Ovary (tissue), 9 donors: Measurements from ENCODE around the gene TMEM272. TPM values are rescaled to one million over a fixed set of nuclear protein-coding genes. Genes with fewer than 3 reads are reported as not detected.

Experiments used
- DNase-seq, 5 donors: peaks; one replicate each; pipeline ENCODE4 v3.0.0-alpha.2; 2019 to 2020
- H3K27ac ChIP-seq, 2 donors: fragments of 200-600 bp; one replicate each; pipeline versions ENCODE4 v1.5.1 to v1.8.0; 2019 to 2022
- H3K27me3 ChIP-seq: fragments of 200-600 bp; one replicate; pipeline ENCODE4 v1.8.0; 2022
- H3K36me3 ChIP-seq: fragments of 200-600 bp; sonication (generic); one replicate; pipeline ENCODE4 v1.5.1; 2019
- H3K4me1 ChIP-seq: one replicate; pipeline ENCODE4 v1.8.1; 2013; ENCODE audit warnings: mild to moderate bottlenecking, moderate library complexity; ENCODE audit not compliant: insufficient read depth
- H3K4me3 ChIP-seq: fragments of 200-600 bp; sonication (generic); one replicate; pipeline ENCODE4 v1.5.1; 2017
- H3K9me3 ChIP-seq, 2 donors: fragments of 200-600 bp in 1 of 2; sonication (generic) in 1 of 2; one replicate each; pipeline versions ENCODE4 v1.5.1 to v1.8.1; 2013 to 2019; ENCODE audit warnings: mild to moderate bottlenecking in 1 of 2, moderate library complexity in 1 of 2
- CTCF ChIP-seq, 3 donors: fragments of 450-650 bp in 2 of 3; fragments of 200-600 bp in 1 of 3; IDR thresholded peaks; one replicate each; pipeline versions ENCODE4 v1.5.1 to v1.8.0; 2016 to 2022; ENCODE audit warnings: antibody characterized with exemption in 3 of 3, mild to moderate bottlenecking in 1 of 3
- EP300 ChIP-seq: sonication (generic); formaldehyde crosslinking; IDR thresholded peaks from one replicate; pipeline ENCODE4 v1.6.1; 2017; ENCODE audit warnings: antibody characterized with exemption
- POLR2A ChIP-seq: fragments of 450-650 bp; IDR thresholded peaks from one replicate; pipeline ENCODE4 v1.6.1; 2017; ENCODE audit warnings: antibody characterized with exemption, mild to moderate bottlenecking, moderate library complexity
- WGBS, 3 donors: extraction: QIAGEN DNeasy Blood & Tissue Kit in 1 of 3; methylation state at CpG; one replicate each; pipeline versions ENCODE4 v1.1.5 to v1.1.7; 2013 to 2017; 5-methylcytosine and 5-hydroxymethylcytosine counted together
- intact Hi-C, 4 donors: fragments of 100-400 bp; cut with DNase I; formaldehyde crosslinking; loops; one replicate each; pipeline versions ENCODE4 v1.11.0 to v1.15.1; 2022 to 2023
- polyA plus RNA-seq, 2 donors: library from polyadenylated mRNA; stranded (reverse); fragments of 200-250 nt in 1 of 2; fragments of 350-450 nt in 1 of 2; fragmentation: Illumina TruSeq in 1 of 2; extraction: RNeasy Lipid Tissue Mini Kit (QIAGEN cat#74804) in 1 of 2; gene quantifications; one replicate each; pipeline ENCODE4 v1.2.3, GENCODE V29; 2013 to 2014
- total RNA-seq, 7 donors: library from RNA; depleted of rRNA in 2 of 7; stranded (reverse); fragments of >200 nt in 2 of 7; fragmentation: NEBNext Ultra II Directional in 3 of 7; extraction: Animal tissue kit (Norgen Biotek cat#: 25700) in 3 of 7; gene quantifications; one replicate each; pipeline versions ENCODE4 v1.1.0 to v1.2.4, GENCODE V29; 2016 to 2023
- donor health status: DM: no; HTN: no; CAD: no; lungs with moderate emphysema.
- donor health status: DM: no; HTN: no; CAD: no.
- donor health status: Bipolar disorder and iron deficiency.
- donor health status: DM: yes; HTN: yes; CAD: no.
- donor health status: DM: no; HTN: no; CAD: no.
- donor health status: DM: yes; HTN: yes; CAD: no.

TMEM272 gene
- total and polyA plus RNA-seq, 9 donors = 0.05 to 0.28 (median 0.11) TPM; not detected in 2

GRCh38 chr13:51870616-51871015 is 25.6 kb upstream of the TMEM272 start:
- Histone ChIP-seq H3K9me3 (no peaks in the 10 kb centered on the region), H3K27me3 (no peaks in the 10 kb centered on the region), H3K36me3 (no peaks in the 10 kb centered on the region), H3K4me3 (no peak overlapping the region), H3K4me1 (no peaks in the 10 kb centered on the region), H3K27ac (no peak overlapping the region)
- no peak for TF ChIP-seq POLR2A
- no peak for TF ChIP-seq EP300
- TF ChIP-seq CTCF (IDR thresholded peaks at IDR 0.05) = no peak
- intact Hi-C loops = no loop called here
- WGBS, 3 donors = 66 to 76% (median 69%) methylated on average over 3 of the region's 3 CpGs
- DNase-seq = no peak

- Histone ChIP-seq H3K36me3 (no peaks in the 10 kb centered on the region), H3K9me3 (no peaks in the 10 kb centered on the region), H3K27ac (no peak overlapping the region), H3K27me3 (no peaks in the 10 kb centered on the region), H3K4me1 (no peaks in the 10 kb centered on the region), H3K4me3 (no peak overlapping the region)
- TF ChIP-seq POLR2A (no peak), CTCF (IDR thresholded peaks at IDR 0.05) (no peak), EP300 (no peak)
- no peak for DNase-seq
- intact Hi-C loops = no loop called here
- WGBS, 3 donors = 81 to 89% (median 84%) methylated on average over 6 of the region's 6 CpGs
Measured at GRCh38 chr13:51869916-51870315, 24.9 kb upstream of the TMEM272 start.

- WGBS, 3 donors = 91 to 97% (median 95%) methylated on average over 4 of the region's 4 CpGs
- no peak for DNase-seq
- H3K36me3 ChIP-seq = no peaks in the 10 kb centered on the region
- intact Hi-C loops = no loop called here
- TF ChIP-seq CTCF (IDR thresholded peaks at IDR 0.05) (no peak), POLR2A (no peak), EP300 (no peak)
- no peaks in the 10 kb centered on the region for H3K4me1 ChIP-seq
- H3K9me3 ChIP-seq = no peaks in the 10 kb centered on the region
- no peaks in the 10 kb centered on the region for H3K27me3 ChIP-seq
- H3K27ac ChIP-seq = no peak overlapping the region
- no peak overlapping the region for H3K4me3 ChIP-seq
Measured at GRCh38 chr13:51867062-51867461, 22.1 kb upstream of the TMEM272 start.

- no peaks in the 10 kb centered on the region for H3K4me1 ChIP-seq
- intact Hi-C loops = no loop called here
- no peaks in the 10 kb centered on the region for H3K27me3 ChIP-seq
- no peak for DNase-seq
- no peak for TF ChIP-seq EP300
- H3K4me3 ChIP-seq = no peak overlapping the region
- no peaks in the 10 kb centered on the region for H3K36me3 ChIP-seq
- H3K27ac ChIP-seq = no peak overlapping the region
- no peaks in the 10 kb centered on the region for H3K9me3 ChIP-seq
- WGBS, 3 donors = 77 to 82% (median 79%) methylated on average over 7 of the region's 7 CpGs
Measured at GRCh38 chr13:51865838-51866237, 20.9 kb upstream of the TMEM272 start.

GRCh38 chr13:51862957-51863356 is 18.0 kb upstream of the TMEM272 start:
- no peak overlapping the region for H3K4me3 ChIP-seq
- no peak overlapping the region for H3K27ac ChIP-seq
- H3K27me3 ChIP-seq = no peaks in the 10 kb centered on the region
- 73 to 76% (median 74%) methylated on average over 7 of the region's 7 CpGs for WGBS, 3 donors
- H3K9me3 ChIP-seq = no peaks in the 10 kb centered on the region
- no peaks in the 10 kb centered on the region for H3K4me1 ChIP-seq
- TF ChIP-seq POLR2A = no peak
- TF ChIP-seq EP300 = no peak
- no peak for TF ChIP-seq CTCF (IDR thresholded peaks at IDR 0.05)
- intact Hi-C loops = no loop called here
- DNase-seq = no peak
- H3K36me3 ChIP-seq = no peaks in the 10 kb centered on the region
